Muscle of back (tissue), 11 donors: ENCODE measurements around the gene MACROD1. TPM values are rescaled to one million over a fixed set of nuclear protein-coding genes. Genes with fewer than 3 reads are reported as not detected.
"Not testable (repeated sequence)": the region's sequence is repeated elsewhere in the genome, so short reads cannot be mapped to it uniquely, and the experiment has no call there.

ENCODE experiments used
- DNase-seq, 3 donors: peaks; one replicate each; pipeline versions ENCODE4 v3.0.0 to v3.0.0-alpha.2; 2013
- polyA plus RNA-seq, 10 donors: library from polyadenylated mRNA; unstranded; fragments of 120-200 nt; gene quantifications; one replicate each; pipeline ENCODE4 v1.2.1, GENCODE V29; 2013; ENCODE audit not compliant: insufficient read length in 10 of 10

The MACROD1 gene
- polyA plus RNA-seq, 10 donors: 47.7 to 71.6 (median 53.2) TPM

DNA sequence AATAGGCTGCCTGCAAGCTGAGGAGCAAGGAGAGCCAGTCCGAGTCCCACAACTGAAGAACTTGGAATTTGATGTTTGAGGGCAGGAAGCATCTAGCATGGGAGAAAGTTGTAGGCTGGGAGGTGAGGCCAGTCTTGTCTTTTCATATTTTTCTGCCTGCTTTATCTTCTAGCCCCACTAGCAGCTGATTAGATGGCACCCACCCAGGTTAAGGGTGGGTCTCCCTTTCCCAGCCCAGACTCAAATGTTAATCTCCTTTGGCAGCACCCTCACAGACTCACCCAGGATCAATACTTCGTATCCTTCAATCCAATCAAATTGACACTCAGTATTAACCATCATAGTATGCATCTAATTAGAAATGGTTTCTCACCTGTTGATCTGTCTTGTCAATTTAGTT is 196.5 kb downstream of the MACROD1 start:
- no peak for DNase-seq

DNA sequence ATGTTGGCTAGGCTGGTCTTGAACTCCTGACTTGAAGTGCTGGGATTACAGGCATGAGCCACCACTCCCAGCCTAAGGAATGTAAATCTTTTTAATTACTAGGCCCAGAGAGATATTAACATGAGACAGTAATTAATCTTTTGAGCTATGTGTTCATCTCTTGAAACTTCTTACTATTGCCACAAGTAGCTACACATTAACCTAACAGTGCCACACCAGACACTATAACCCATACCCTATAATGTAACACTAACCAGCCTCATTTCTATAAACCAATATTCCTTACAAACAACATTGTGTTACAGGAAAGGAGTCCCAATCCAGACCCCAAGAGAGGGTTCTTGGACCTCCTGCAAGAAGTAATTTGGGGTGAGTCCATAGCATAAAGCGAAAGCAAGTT is 199.5 kb downstream of the MACROD1 start:
- DNase-seq: no peak

DNA sequence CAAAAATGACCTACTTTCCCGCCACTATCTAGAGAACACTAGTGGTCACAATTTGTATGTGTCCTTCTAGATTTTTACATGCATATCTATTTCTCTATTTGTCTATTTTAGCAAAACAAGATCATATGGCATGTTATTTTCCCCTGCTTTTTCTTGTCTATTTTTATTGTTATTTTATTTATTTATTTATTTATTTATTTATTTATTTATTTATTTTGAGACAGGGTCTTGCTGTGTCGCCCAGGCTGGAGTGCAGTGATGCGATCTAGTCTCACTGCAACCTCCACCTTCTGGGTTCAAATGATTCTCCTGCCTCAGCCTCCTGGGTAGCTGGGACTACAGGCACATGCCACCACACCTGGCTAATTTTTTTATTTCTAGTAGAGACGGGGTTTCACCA is 202.0 kb downstream of the MACROD1 start:
- DNase-seq: not testable (repeated sequence)

DNA sequence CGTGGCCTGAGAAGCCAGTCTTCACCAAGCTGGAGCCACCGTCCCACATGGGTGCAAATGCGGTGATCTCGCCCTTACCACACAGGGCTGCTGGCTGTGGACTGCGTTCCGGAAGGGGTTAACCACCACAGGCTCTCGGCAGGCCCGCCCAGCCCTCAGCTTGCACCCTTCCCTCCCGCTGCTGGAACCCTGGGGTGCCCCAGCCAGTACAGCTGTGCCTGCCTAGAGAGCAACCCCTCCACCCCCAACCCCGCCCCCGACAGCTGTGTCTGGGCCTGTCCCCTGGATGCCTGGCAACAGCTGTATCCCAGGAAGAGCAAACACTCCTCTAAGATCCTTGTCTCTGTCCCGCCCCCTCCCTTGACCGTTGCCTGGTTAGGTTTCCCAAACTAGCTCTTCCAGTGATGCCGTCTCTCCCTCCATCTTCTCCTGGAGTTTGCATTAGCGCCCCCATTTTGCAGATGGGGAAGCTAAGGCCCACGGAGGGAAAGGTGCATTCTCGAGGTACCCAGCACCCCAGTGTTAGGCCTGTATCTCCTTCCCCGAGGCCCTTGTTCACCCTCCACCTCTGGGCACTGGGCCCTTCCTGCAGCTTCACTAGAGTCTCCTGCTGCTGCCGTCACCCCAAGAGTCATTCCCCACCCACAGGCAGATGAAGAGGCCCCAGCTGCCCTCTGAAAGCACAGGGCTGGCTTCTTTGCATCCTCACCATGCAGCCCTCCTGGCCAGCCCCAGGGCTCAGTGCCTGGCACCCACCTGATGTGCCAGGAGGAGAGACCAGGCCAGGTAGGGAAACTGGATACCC is 204.1 kb downstream of the MACROD1 start:
- peak; percentile 63 to 91 (median 76) for DNase-seq

DNA sequence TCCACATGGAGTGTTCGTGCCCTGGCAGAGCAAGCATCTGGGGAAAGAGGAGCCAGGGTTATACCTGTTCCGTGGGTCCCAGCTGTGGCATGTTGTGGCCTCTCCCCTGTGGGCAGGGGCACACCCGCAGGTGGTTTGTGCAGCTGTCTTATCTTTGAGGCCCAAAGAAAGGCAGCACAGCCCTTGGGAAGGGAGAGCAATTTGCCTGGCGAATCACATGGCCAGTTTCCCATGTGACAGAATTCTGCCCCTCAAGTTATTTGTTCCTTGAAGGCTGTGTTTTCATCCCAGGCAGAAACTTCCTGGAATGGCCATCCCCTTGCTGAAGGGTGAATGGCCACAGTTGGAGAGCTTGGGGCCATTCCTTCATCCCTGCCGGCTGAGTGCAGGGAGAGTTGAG is 207.9 kb downstream of the MACROD1 start:
- DNase-seq: no peak

DNA sequence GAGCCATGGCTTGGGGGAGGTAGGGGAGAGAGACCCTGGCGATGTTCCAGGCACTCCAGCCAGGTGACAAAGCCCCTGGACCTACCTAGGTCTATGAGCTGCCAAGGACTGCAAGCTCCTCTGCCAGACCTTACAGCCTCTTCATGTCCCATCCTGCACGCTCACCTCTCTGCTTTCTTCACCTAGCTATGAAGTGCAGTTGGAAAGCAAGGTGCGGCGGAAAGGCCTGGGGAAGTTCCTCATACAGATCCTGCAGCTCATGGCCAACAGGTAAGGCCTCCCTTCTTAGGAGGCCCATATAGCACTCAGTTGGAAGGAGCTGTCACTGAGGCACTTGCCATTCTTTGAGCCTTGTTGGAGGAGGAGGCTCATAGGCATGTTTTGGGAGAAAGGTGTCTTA is 213.3 kb downstream of the MACROD1 start:
- DNase-seq: no peak

DNA sequence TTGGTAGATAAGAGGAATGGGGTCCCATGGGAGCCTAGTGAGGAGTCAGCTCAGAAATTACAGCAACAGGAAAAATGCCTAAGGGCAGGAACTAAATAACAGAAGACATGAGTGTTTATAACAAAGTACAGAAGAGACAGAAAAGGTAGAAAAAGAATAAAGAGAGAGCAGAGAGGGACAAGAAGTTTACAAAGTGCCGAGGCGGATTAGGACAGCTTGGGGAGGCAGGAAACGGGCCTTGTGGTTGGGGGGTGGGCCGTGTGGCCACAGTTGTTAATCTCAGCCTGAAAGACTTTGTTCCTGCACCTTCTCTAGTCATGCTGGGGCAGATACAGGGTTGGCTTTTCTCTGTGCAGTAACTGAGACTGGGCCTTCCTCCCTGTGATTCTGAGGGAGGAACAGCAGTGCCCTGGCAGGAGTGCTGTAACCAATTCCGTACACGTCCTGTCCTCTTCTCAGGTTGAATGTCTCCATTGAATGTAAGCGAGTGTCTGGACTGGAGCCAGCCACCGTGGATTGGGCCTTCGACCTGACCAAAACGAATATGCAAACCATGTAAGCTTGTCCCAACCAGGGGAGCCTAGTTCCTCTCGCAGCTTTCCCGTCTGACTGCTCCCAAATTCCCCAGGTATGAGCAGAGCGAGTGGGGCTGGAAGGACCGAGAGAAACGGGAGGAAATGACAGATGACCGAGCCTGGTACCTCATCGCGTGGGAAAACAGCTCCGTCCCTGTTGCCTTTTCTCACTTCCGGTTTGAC is 214.0 kb downstream of the MACROD1 start:
- no peak for DNase-seq

Other genes with a start within 250 kb of the MACROD1 start
- gene RCOR2, start 248.9 kb downstream of the MACROD1 start, polyA plus RNA-seq: 10 to 100 TPM in 8 of 10 donors, 1 to 10 TPM in 2; 9.4 to 16.0 (median 11.8) TPM
- gene NAA40, start 227.1 kb downstream of the MACROD1 start, polyA plus RNA-seq: 10 to 100 TPM; 13.3 to 23.6 (median 15.4) TPM
- gene COX8A, start 191.5 kb downstream of the MACROD1 start, polyA plus RNA-seq: 100 to 1,000 TPM; 193 to 294 (median 224) TPM
- 10 to 100 TPM; 44.0 to 60.0 (median 50.3) TPM for gene OTUB1, start 179.7 kb downstream of the MACROD1 start, polyA plus RNA-seq
- 1 to 10 TPM; 1.7 to 6.9 (median 2.3) TPM for gene FLRT1, start 130.2 kb downstream of the MACROD1 start, polyA plus RNA-seq
- 100 to 1,000 TPM; 109 to 167 (median 134) TPM for gene STIP1, start 20.1 kb upstream of the MACROD1 start, polyA plus RNA-seq
- gene FERMT3, start 40.6 kb upstream of the MACROD1 start, polyA plus RNA-seq: 10 to 100 TPM in 3 of 10 donors, 1 to 10 TPM in 7; 5.7 to 15.0 (median 8.2) TPM
- 10 to 100 TPM; 34.5 to 80.5 (median 64.2) TPM for gene TRPT1, start 60.1 kb upstream of the MACROD1 start, polyA plus RNA-seq
- 10 to 100 TPM; 12.0 to 21.5 (median 17.7) TPM for gene NUDT22, start 60.2 kb upstream of the MACROD1 start, polyA plus RNA-seq
- 10 to 100 TPM; 46.2 to 64.2 (median 52.8) TPM for gene DNAJC4, start 64.4 kb upstream of the MACROD1 start, polyA plus RNA-seq
- gene VEGFB, start 68.5 kb upstream of the MACROD1 start, polyA plus RNA-seq: 100 to 1,000 TPM in 5 of 10 donors, 10 to 100 TPM in 5; 90.4 to 116 (median 97.3) TPM
- gene FKBP2, start 75.0 kb upstream of the MACROD1 start, polyA plus RNA-seq: 10 to 100 TPM; 35.2 to 56.4 (median 43.5) TPM
- 100 to 1,000 TPM; 130 to 192 (median 172) TPM for gene PPP1R14B, start 80.8 kb upstream of the MACROD1 start, polyA plus RNA-seq
- 10 to 100 TPM in 6 of 10 donors, 1 to 10 TPM in 4; 9.4 to 16.1 (median 11.0) TPM for gene PLCB3, start 85.4 kb upstream of the MACROD1 start, polyA plus RNA-seq
- gene BAD, start 118.6 kb upstream of the MACROD1 start, polyA plus RNA-seq: 10 to 100 TPM; 18.3 to 40.5 (median 27.2) TPM
- gene GPR137, start 119.7 kb upstream of the MACROD1 start, polyA plus RNA-seq: 10 to 100 TPM; 14.3 to 23.3 (median 18.2) TPM
- not detected for gene KCNK4, start 125.2 kb upstream of the MACROD1 start, polyA plus RNA-seq
- under 1 TPM in 3 of 10 donors, not detected in 7; 0.23 to 0.54 (median 0.34) TPM for gene CATSPERZ, start 134.2 kb upstream of the MACROD1 start, polyA plus RNA-seq
- gene ESRRA, start 139.4 kb upstream of the MACROD1 start, polyA plus RNA-seq: 10 to 100 TPM; 20.4 to 31.5 (median 24.5) TPM
- gene TRMT112, start 151.4 kb upstream of the MACROD1 start, polyA plus RNA-seq: 100 to 1,000 TPM; 139 to 214 (median 173) TPM
- gene PRDX5, start 152.0 kb upstream of the MACROD1 start, polyA plus RNA-seq: 100 to 1,000 TPM; 109 to 184 (median 124) TPM
- gene CCDC88B, start 174.1 kb upstream of the MACROD1 start, polyA plus RNA-seq: 1 to 10 TPM; 2.2 to 7.6 (median 3.5) TPM
- 10 to 100 TPM in 9 of 10 donors, 1 to 10 TPM in 1; 9.7 to 15.8 (median 12.3) TPM for gene RPS6KA4, start 193.0 kb upstream of the MACROD1 start, polyA plus RNA-seq